ENCODE results near the gene FZD1. TPM values are rescaled to one million over a fixed set of nuclear protein-coding genes. Genes with fewer than 3 reads are reported as not detected.

Gene FZD1
- total RNA-seq, 1 experiment from 2014 or later: 0.61 TPM

GRCh38 chr7:91299952-91300775, 35.9 kb downstream of the FZD1 start:
- Histone ChIP-seq H3K23me2 (ENCODE audit: insufficient read length, low read depth, low read length, poor library complexity, severe bottlenecking) (no peaks in the 10 kb centered on the region), H3K9me3 (ENCODE audit: control insufficient read depth, low read depth, low read length) (no peaks in the 10 kb centered on the region), H3K9ac (ENCODE audit: extremely low read depth, insufficient read length, low read length) (no peak overlapping the region), H3K23ac (ENCODE audit: insufficient read length, low read depth, low read length) (no peak overlapping the region), H3K27ac (ENCODE audit: insufficient read length, low read depth, low read length) (no peak overlapping the region), H3K27me3 (ENCODE audit: insufficient read depth, low read length) (no peaks in the 10 kb centered on the region), H3K79me2 (ENCODE audit: insufficient read depth, low read length) (no peaks in the 10 kb centered on the region), H3K79me1 (ENCODE audit: insufficient read depth, low read depth, low read length, poor library complexity, severe bottlenecking) (no peaks in the 10 kb centered on the region), H2AK5ac (ENCODE audit: insufficient read length, low read length) (no peak overlapping the region), H4K5ac (ENCODE audit: insufficient read length, low read depth, low read length) (no peak overlapping the region), H3K18ac (ENCODE audit: insufficient read length, low read depth, low read length) (no peak overlapping the region), H2BK20ac (ENCODE audit: low read depth, low read length, poor library complexity, severe bottlenecking) (no peak overlapping the region), H3K4me1 (ENCODE audit: insufficient read depth, low read length) (no peaks in the 10 kb centered on the region; the same call in 1 of the 2 replicates), H4K20me1 (ENCODE audit: control insufficient read depth, insufficient read depth, insufficient read length) (no peaks in the 10 kb centered on the region), H2BK12ac (ENCODE audit: insufficient read length, low read depth, low read length) (no peak overlapping the region), H4K8ac (replicated peaks; ENCODE audit: insufficient read length, low read depth, low read length) (no peak overlapping the region), H3K56ac (ENCODE audit: insufficient read length, low read depth, low read length) (no peak overlapping the region), H3K4me2 (ENCODE audit: insufficient read depth, insufficient read length, low read length) (no peak overlapping the region), H2BK15ac (ENCODE audit: low read depth, low read length) (no peak overlapping the region), H3K14ac (ENCODE audit: insufficient read depth, low read length) (no peak overlapping the region), H4K91ac (ENCODE audit: insufficient read length, low read depth, low read length) (no peak overlapping the region), H3K4ac (ENCODE audit: low read depth, low read length) (no peak overlapping the region), H2BK5ac (ENCODE audit: insufficient read length, low read length) (no peak overlapping the region), H2BK120ac (ENCODE audit: low read depth, low read length, poor library complexity, severe bottlenecking) (no peak overlapping the region), H2AFZ (ENCODE audit: low read length) (no peak overlapping the region), H3T11ph (ENCODE audit: low read length) (no peak overlapping the region)
- Mint-ChIP-seq H3K27ac (no peak overlapping the region), H3K9me3 (peaks cover 2 to 6% of the 10 kb centered on the region in 2 experiments; a peak in 4 of 5 replicates), H3K27me3 (ENCODE audit: low read depth) (0 out of 2 replicates have a peak, but pooled peaks cover 1% of the 10 kb centered on the region), H3K36me3 (ENCODE audit: insufficient read depth in 1 of 3, low read depth in 3 of 3) (peaks cover 0 to 8% (median 0%) of the 10 kb centered on the region in 3 experiments; a peak in 3 of 7 replicates), H3K4me3 (no peak overlapping the region), H3K4me1 (peaks cover 12 to 21% of the 10 kb centered on the region in 2 experiments)
- no peak for TF ChIP-seq CTCF (conservative IDR thresholded peaks at IDR 0.05)
- DNase-seq: no peak
- no CpG with 5 or more reads among the region's 6 CpGs for WGBS (ENCODE audit: extremely low coverage, insufficient read length, low lambda C conversion rate)
